Measurements from ENCODE around the gene MN1.

DNA sequence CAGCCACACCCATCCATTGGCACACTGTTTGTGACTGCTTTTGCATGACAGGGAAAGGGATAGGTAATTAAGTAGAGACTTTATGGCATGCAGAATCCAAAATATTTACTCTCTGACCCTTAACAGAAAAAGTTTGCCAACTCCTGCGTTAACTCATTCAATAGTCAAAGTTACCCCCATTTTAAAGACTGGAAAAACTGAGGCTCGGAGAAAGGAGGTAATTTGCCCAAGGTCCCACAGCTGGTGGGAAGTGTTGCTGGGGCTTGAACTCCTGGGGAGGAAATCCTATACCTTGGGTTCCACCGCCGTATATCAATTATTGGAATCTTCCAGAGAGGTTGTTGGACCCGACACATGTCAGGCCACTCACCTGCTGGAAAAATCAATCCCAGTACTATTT is 29.9 kb downstream of the MN1 start:
- no peak for TF ChIP-seq EP300 (IDR thresholded peaks at IDR 0.05)
- TF ChIP-seq POLR2AphosphoS5 (IDR thresholded peaks at IDR 0.05), result no peak

Measured in sigmoid colon (tissue), 4 donors.